MM.1S (cell line): ENCODE measurements around the gene LRRC27.
"Not testable (repeated sequence)": the region's sequence is repeated elsewhere in the genome, so short reads cannot be mapped to it uniquely, and the experiment has no call there.

Experiments used
- DNase-seq: peaks from one replicate; pipeline ENCODE4 v3.0.0-alpha.2; 2015
- H2AFZ ChIP-seq: fragments of 300-600 bp; sonication (generic); 2 replicates; pipeline ENCODE4 v1.6.0; 2016; ENCODE audit warnings: antibody characterized with exemption, low read length
- H3F3A ChIP-seq: fragments of 300-600 bp; sonication (generic); 2 replicates; pipeline ENCODE4 v1.6.1; 2016; ENCODE audit warnings: mild to moderate bottlenecking, antibody characterized with exemption, low read length, moderate library complexity, mixed read lengths; ENCODE audit not compliant: insufficient read depth
- H3K27ac ChIP-seq: fragments of 300-600 bp; sonication (generic); 2 replicates; pipeline ENCODE4 v1.5.1; 2016; ENCODE audit warnings: mild to moderate bottlenecking, low read length
- H3K27me3 ChIP-seq: fragments of 300-600 bp; sonication (generic); replicated peaks from 2 replicates; pipeline ENCODE4 v1.6.0; 2016; ENCODE audit warnings: low read length; ENCODE audit not compliant: insufficient read depth
- H3K36me3 ChIP-seq: fragments of 300-600 bp; sonication (generic); replicated peaks from 2 replicates; pipeline ENCODE4 v1.6.1; 2016; ENCODE audit warnings: mild to moderate bottlenecking, low read length, mixed read lengths; ENCODE audit not compliant: insufficient read depth
- H3K4me1 ChIP-seq: fragments of 300-600 bp; sonication (generic); 2 replicates; pipeline ENCODE4 v1.6.1; 2016; ENCODE audit warnings: low read length, mixed read lengths
- H3K4me2 ChIP-seq: fragments of 300-600 bp; sonication (generic); 2 replicates; pipeline ENCODE4 v1.6.0; 2016; ENCODE audit warnings: low read depth, low read length
- H3K4me3 ChIP-seq: fragments of 300-600 bp; sonication (generic); 2 replicates; pipeline ENCODE4 v1.5.1; 2016; ENCODE audit warnings: low read length, mixed read lengths
- H3K79me2 ChIP-seq: fragments of 300-600 bp; sonication (generic); 2 replicates; pipeline ENCODE4 v1.6.1; 2016; ENCODE audit warnings: mixed run types, low read length, mixed read lengths
- H3K9ac ChIP-seq: fragments of 300-600 bp; sonication (generic); 2 replicates; pipeline ENCODE4 v1.6.1; 2016; ENCODE audit warnings: low read length, mixed read lengths
- H3K9me2 ChIP-seq: fragments of 300-600 bp; sonication (generic); replicated peaks from 2 replicates; pipeline ENCODE4 v1.6.1; 2016; ENCODE audit warnings: mild to moderate bottlenecking, low read length, mixed read lengths; ENCODE audit not compliant: insufficient read depth
- H3K9me3 ChIP-seq: fragments of 300-600 bp; sonication (generic); replicated peaks from 2 replicates; pipeline ENCODE4 v1.6.1; 2016; ENCODE audit warnings: mild to moderate bottlenecking, low read length, mixed read lengths; ENCODE audit not compliant: insufficient read depth
- H4K20me1 ChIP-seq: fragments of 300-600 bp; sonication (generic); 2 replicates; pipeline ENCODE4 v1.6.1; 2016; ENCODE audit warnings: mild to moderate bottlenecking, low read length, moderate library complexity, mixed read lengths; ENCODE audit not compliant: insufficient read depth
- EZH2 ChIP-seq: fragments of 300-600 bp; sonication (generic); optimal IDR thresholded peaks from 2 replicates; pipeline ENCODE3; 2017; ENCODE audit warnings: low read depth, mild to moderate bottlenecking, antibody characterized with exemption, low read length, mixed read lengths
- EZH2phosphoT487 ChIP-seq: fragments of 300-600 bp; sonication (generic); IDR thresholded peaks from 2 replicates; pipeline ENCODE4 v1.6.1; 2018; ENCODE audit warnings: antibody characterized with exemption, low read length
- TF ChIP-seq, protein P1 (sequence below): fragments of 300-600 bp; sonication (generic); IDR thresholded peaks from 2 replicates; pipeline ENCODE4 v1.5.1; 2016; ENCODE audit warnings: antibody characterized with exemption, low read length, mixed read lengths

The LRRC27 gene

GRCh38 chr10:132385721-132386418 is 53.9 kb downstream of the LRRC27 start:
- TF ChIP-seq, protein P1, sequence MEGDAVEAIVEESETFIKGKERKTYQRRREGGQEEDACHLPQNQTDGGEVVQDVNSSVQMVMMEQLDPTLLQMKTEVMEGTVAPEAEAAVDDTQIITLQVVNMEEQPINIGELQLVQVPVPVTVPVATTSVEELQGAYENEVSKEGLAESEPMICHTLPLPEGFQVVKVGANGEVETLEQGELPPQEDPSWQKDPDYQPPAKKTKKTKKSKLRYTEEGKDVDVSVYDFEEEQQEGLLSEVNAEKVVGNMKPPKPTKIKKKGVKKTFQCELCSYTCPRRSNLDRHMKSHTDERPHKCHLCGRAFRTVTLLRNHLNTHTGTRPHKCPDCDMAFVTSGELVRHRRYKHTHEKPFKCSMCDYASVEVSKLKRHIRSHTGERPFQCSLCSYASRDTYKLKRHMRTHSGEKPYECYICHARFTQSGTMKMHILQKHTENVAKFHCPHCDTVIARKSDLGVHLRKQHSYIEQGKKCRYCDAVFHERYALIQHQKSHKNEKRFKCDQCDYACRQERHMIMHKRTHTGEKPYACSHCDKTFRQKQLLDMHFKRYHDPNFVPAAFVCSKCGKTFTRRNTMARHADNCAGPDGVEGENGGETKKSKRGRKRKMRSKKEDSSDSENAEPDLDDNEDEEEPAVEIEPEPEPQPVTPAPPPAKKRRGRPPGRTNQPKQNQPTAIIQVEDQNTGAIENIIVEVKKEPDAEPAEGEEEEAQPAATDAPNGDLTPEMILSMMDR, result no peak
- TF ChIP-seq EZH2, result no peak
- no peak for TF ChIP-seq EZH2phosphoT487
- no peak overlapping the region for H2AFZ ChIP-seq
- H3K9me2 ChIP-seq, result no peaks in the 10 kb centered on the region
- H3K4me3 ChIP-seq, result no peak overlapping the region
- no peak overlapping the region for H3K4me2 ChIP-seq
- no peaks in the 10 kb centered on the region for H4K20me1 ChIP-seq
- H3K9me3 ChIP-seq, result no peaks in the 10 kb centered on the region
- no peaks in the 10 kb centered on the region for H3K79me2 ChIP-seq
- H3K27me3 ChIP-seq, result peaks cover 42% of the 10 kb centered on the region
- no peaks in the 10 kb centered on the region for H3K36me3 ChIP-seq
- H3F3A ChIP-seq, result no peaks in the 10 kb centered on the region
- no peak overlapping the region for H3K9ac ChIP-seq
- no peak for DNase-seq
- no peak overlapping the region for H3K27ac ChIP-seq
- no peaks in the 10 kb centered on the region for H3K4me1 ChIP-seq

- no peaks in the 10 kb centered on the region for H3F3A ChIP-seq
- H3K4me2 ChIP-seq, result no peak overlapping the region
- no peak overlapping the region for H2AFZ ChIP-seq
- no peaks in the 10 kb centered on the region for H3K79me2 ChIP-seq
- no peaks in the 10 kb centered on the region for H3K9me3 ChIP-seq
- no peaks in the 10 kb centered on the region for H3K9me2 ChIP-seq
- H3K9ac ChIP-seq, result no peak overlapping the region
- H3K4me3 ChIP-seq, result no peak overlapping the region
- no peak overlapping the region for H3K27ac ChIP-seq
- H3K4me1 ChIP-seq, result no peaks in the 10 kb centered on the region
- no peaks in the 10 kb centered on the region for H3K36me3 ChIP-seq
- TF ChIP-seq EZH2phosphoT487, result no peak
- no peak for TF ChIP-seq EZH2
- TF ChIP-seq, protein P1, result no peak
- H3K27me3 ChIP-seq, result peaks cover 42% of the 10 kb centered on the region
- no peaks in the 10 kb centered on the region for H4K20me1 ChIP-seq
- DNase-seq, result no peak
Measured at GRCh38 chr10:132386419-132386831, 54.4 kb downstream of the LRRC27 start.

- H3K9me3 ChIP-seq, H3K9me2 ChIP-seq, H3K27ac ChIP-seq, H3K4me3 ChIP-seq, H3K36me3 ChIP-seq, H3K79me2 ChIP-seq, H3K9ac ChIP-seq, H3F3A ChIP-seq, H3K4me1 ChIP-seq, H3K4me2 ChIP-seq, H2AFZ ChIP-seq, DNase-seq, H4K20me1 ChIP-seq: not testable (repeated sequence)
- peaks cover 37% of the 10 kb centered on the region for H3K27me3 ChIP-seq
Measured at GRCh38 chr10:132386896-132387295, 54.9 kb downstream of the LRRC27 start.

GRCh38 chr10:132387764-132388210 is 55.8 kb downstream of the LRRC27 start:
- no peak overlapping the region for H3K27ac ChIP-seq
- TF ChIP-seq EZH2, result no peak
- TF ChIP-seq, protein P1, result peak; percentile 36
- no peaks in the 10 kb centered on the region for H4K20me1 ChIP-seq
- H3K9me2 ChIP-seq, result no peaks in the 10 kb centered on the region
- H3K27me3 ChIP-seq, result peaks cover 28% of the 10 kb centered on the region
- no peak overlapping the region for H3K4me2 ChIP-seq
- no peak overlapping the region for H3K4me3 ChIP-seq
- no peak for DNase-seq
- no peak overlapping the region for H3K9ac ChIP-seq
- no peaks in the 10 kb centered on the region for H3K9me3 ChIP-seq
- 0 out of 2 replicates have a peak overlapping the region, but pooled peaks have one; percentile 23 for H2AFZ ChIP-seq
- no peaks in the 10 kb centered on the region for H3K79me2 ChIP-seq
- no peaks in the 10 kb centered on the region for H3K4me1 ChIP-seq
- H3K36me3 ChIP-seq, result no peaks in the 10 kb centered on the region
- H3F3A ChIP-seq, result no peaks in the 10 kb centered on the region
